Ureter (tissue), 1 donor: ENCODE data around the gene HELZ2. TPM values are rescaled to one million over a fixed set of nuclear protein-coding genes. Genes with fewer than 3 reads are reported as not detected.
"Not testable (repeated sequence)": the region's sequence is repeated elsewhere in the genome, so short reads cannot be mapped to it uniquely, and the experiment has no call there.

ENCODE experiments used
- DNase-seq: peaks from one replicate; pipeline ENCODE4 v3.0.0-alpha.2; 2020; ENCODE audit warnings: low spot score
- total RNA-seq: library from RNA; stranded (reverse); gene quantifications from one replicate; pipeline ENCODE4 v1.2.4, GENCODE V29; 2023
- donor health status: DM: yes; HTN: yes; CAD: no.

Gene HELZ2
- total RNA-seq: 35.6 TPM

GRCh38 chr20:63574156-63574828 lies at the start of gene HELZ2:
Gene HELZ2 (minus strand): TSS chr20:63574239. CDS start chr20:63572385, 1,854 bp downstream.
- DNase-seq: peak; percentile 86

DNA sequence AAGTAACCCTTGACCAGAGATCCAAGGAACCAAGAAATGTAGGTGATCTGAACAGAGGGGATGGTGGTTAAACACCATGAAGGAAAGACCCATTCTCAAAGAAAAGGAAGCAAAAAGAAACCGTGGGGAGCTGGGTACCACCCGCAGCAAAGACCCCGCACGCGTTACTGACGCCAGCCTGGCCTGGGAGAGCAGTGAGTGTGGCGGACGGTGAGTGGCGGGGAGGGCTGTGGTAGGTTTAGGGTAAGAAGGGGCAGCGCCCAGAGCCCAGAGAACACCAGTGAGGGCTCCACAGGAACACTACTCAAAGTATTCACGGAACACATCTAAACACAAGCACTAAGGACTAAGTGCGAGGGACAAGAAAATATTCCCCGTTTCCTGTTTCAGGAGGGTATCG lies 48.7 kb upstream of the HELZ2 start:
- DNase-seq: no peak

- no peak for DNase-seq
Observed at GRCh38 chr20:63622096-63622495, 48.1 kb upstream of the HELZ2 start.

- DNase-seq: no peak
Observed at GRCh38 chr20:63620991-63621390, 47.0 kb upstream of the HELZ2 start.

DNA sequence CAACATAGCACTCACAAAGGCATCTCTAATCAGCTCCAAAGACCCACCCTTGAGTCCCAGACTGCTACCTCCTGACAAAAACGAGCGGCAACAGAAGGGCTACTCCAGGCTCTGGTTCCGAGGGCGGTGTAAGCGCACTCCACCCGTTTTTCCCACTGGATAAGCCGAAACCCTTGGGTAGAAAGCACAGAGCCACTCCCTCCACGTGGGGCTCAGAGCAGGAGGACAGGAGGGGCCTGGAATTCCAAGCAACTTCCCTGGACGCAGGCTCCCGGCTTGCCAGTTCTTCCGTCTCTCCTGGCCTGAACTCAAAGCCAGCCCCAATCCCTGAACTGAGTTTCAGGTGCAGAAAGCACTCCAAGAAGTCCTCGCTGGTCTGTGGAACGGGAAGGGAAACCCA lies 45.5 kb upstream of the HELZ2 start:
- no peak for DNase-seq

DNA sequence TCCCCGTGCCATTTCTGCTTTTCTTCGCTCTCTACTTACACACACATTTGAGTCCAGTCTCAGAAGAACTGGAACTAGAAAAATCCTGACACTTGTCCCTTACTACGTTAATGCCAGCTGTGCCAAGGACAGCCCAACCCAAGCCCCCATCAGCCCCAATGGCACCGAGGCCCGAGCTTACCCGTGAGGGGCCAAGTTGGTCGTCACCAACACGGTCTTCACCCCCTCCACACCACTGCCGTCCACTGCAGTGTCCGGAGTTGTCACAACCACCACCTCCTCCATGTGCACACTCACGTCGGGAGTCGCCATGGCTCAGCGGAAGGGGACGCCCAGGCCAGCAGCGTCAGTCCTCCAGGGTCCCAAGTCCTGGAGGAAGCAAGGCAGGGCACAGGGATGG lies 45.0 kb upstream of the HELZ2 start:
- DNase-seq: no peak

DNA sequence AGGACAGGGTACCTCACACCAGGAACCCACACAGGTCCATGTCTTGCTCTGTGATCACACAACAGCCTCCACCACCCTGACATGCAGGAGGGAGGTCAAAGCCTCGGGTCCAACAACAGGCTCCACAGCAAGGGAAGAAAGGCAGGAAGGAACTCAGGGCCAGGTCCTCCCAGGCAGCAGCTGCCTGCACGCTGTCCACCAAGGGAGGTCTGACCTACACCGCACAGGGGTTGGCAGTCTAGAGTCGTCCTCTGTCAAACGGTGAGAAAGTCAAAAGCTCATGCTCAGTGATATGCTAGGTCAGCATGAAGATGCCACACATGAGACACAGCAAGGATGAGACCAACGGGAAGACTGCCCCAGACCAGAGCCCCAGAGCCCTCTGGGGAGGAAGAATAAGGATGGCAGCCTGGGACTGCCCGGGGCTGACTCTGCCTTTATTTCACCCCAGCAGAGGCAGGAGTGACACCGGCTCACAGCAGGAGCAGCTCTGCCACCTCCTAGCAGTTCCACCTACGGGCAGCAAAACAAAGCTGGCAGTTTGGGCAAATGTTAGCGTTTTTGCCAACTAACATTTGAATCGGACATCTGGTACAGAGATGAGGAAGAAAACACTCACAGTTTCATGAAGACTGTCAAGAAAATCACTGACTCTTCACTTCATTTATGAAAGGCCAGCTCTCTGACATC lies 44.4 kb upstream of the HELZ2 start:
- DNase-seq: no peak

- no peak for DNase-seq
Observed at GRCh38 chr20:63617876-63618265, 43.8 kb upstream of the HELZ2 start.

DNA sequence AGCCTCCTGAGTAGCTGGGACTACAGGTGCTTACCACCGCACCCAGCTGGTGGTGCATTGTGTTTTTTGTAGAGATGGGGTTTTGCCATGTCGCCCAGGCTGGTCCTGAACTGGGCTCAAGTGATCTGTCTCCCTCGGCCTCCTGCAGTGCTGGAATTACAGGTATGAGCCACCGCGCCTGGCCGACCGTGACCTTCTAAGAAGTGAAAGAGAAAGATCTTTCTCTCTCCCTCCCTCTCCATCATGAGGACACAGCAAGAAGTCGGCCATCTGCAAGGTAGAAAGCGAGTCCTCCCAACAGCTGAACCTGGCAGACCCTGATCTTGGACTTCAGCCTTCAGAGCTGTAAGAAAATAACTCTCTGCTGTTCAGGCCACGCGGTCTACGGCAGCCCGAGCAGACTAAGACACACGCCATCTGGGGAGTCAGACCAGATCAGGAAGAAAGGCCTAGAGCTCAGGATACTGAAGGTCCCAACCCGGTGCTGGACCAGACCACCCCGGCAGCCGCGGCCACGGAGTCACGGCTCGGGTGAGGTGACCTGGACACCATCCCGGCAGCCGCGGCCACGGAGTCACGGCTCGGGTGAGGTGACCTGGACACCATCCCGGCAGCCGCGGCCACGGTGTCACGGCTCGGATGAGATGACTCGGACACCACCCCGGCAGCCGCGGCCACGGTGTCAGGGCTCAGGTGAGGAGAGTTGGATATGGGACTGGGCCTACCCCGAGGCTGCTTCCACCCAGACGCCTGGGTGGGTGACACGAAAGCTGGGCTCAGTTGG lies 43.2 kb upstream of the HELZ2 start:
- no peak for DNase-seq

DNA sequence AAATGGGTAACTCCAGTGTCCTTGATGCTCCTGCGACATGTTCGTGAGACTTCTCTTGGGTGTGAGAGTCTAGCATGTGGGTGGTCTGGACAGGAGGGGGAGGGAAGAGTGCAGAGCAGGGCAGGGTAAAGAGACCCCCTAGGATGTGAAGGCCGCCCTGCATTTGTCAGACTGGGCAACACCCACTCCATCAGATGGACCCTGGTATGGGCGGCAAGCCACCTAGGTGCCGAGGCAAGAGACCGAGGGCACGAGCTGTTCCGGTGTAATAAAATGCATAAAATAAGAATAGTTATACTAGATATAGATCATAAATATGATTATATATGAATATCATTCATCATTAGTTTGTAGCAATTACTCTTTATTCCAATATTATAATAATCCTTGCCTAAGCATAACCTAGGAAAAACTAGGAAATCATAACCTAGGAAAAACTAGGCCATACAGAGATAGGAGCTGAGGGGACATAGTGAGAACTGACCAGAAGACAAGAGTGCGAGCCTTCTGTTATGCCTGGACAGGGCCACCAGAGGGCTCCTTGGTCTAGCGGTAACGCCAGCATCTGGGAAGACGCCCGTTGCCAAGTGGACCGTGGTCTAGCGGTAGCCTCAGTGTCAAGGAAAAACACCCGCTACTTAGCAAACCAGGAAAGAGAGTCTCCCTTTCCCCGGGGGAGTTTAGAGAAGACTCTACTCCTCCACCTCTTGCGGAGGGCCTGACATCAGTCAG lies 40.0 kb upstream of the HELZ2 start:
- DNase-seq: not testable (repeated sequence)

GRCh38 chr20:63612276-63612931 lies 38.4 kb upstream of the HELZ2 start:
- DNase-seq: no peak

DNA sequence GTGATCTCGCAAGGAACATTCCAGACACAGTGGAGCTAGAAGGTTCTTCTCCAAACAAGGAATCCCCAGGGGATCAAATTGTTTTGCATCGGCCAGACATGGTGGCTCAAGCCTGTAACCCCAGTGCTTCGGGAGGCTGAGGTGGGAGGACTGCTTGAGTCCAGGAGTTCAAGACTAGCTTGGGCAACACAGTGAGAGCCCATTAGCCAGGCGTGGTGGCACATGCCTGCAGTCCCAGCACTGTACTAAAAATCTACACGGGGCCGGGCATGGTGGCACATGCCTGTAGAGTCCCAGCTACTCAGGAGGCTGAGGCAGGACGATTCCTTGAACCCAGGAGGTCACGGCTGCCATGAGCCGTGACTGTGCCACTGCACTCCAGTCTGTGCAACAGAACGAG lies 37.6 kb upstream of the HELZ2 start:
- no peak for DNase-seq

GRCh38 chr20:63610581-63611435 lies 36.8 kb upstream of the HELZ2 start:
- no peak for DNase-seq

DNA sequence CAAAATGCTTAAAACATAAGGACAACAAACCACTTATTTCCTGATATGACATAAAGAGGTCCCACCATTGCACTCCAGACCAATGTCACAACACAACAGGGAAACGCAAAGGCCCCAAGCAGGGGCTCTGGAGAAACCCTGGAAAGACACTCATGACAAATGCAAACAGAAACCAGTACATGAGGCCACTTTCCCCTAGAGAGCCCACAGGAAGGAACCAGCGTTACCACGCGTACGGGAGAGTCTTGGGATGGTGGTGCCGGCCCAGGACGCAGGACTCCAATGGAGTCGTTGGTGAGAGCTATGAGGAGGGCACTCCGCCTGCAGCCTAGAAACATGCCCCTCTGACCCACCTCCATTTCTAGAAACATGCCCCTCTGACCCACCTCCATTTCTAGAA lies 32.6 kb upstream of the HELZ2 start:
- DNase-seq: no peak

DNA sequence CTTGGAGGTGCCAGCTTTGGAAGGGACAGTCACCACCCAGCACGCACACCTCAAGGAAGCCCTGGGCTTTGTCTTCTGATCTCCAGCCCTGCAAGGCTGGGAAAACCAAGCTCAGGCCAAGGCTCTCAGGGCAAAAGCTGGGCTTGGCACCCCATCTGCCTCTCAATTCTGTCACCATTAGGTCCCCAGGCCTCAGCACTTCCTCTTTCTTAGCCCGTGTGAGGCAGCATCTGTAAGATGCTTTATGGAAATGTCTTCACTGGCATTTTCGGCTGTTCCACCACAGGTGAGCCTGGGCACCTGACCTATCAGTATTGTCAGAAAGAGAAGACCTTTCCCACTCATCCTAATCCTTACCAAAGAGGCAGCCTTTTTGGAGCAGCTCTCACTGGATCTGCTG lies 28.3 kb upstream of the HELZ2 start:
- no peak for DNase-seq

DNA sequence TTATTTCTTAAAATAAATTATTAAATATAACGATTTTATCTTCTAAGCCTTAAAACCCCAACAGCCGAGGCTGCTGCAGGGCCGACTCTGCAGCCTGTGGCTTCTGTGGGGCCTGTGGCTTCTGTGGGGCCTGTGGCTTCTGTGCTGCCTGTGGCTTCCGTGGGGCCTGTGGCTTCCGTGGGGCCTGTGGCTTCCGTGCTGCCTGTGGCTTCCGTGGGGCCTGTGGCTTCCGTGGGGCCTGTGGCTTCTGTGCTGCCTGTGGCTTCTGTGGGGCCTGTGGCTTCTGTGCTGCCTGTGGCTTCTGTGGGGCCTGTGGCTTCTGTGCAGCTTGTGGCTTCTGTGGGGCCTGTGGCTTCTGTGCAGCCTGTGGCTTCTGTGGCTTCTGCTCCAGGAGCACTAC lies 27.6 kb upstream of the HELZ2 start:
- not testable (repeated sequence) for DNase-seq

DNA sequence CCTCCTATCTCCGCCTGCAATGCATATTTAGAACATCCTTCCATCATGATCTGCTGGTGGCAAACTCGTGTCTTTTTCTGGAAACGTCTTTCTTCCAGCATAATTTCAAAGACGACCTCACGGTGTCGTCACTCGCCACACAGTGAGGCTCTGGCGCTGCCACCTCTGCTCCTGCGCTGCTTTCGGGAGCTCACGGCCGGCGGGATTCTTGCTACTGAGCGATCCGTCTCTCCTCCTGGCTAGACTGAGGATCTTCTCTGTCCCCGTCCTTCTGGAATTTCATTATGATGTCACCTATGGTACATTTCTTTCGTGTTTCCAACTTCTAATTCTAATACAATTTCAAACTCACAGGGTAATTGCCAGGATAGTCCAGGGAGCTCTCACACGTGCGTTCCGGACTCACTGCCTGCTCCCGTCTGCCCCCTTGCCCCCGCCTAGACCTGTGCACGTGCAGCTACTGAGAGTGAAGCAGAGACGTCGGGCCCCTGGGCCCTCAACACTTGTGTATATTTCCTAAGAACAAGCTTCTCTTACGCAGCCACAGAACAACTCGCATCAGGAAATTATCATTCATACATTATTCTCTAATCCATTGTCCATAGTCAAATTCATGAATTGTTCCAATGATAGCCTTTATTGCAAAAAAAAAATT lies 25.5 kb upstream of the HELZ2 start:
- DNase-seq: no peak

- DNase-seq: no peak
Observed at GRCh38 chr20:63598479-63599395, 24.7 kb upstream of the HELZ2 start.
